Measurements from ENCODE around the gene AKAP14. TPM values are rescaled to one million over a fixed set of nuclear protein-coding genes. Genes with fewer than 3 reads are reported as not detected.
"Not testable (repeated sequence)": the region's sequence is repeated elsewhere in the genome, so short reads cannot be mapped to it uniquely, and the experiment has no call there.

AKAP14 gene
- total and polyA plus RNA-seq, 2 experiments from 2014 or later = 2.5 to 3.3 TPM

DNA sequence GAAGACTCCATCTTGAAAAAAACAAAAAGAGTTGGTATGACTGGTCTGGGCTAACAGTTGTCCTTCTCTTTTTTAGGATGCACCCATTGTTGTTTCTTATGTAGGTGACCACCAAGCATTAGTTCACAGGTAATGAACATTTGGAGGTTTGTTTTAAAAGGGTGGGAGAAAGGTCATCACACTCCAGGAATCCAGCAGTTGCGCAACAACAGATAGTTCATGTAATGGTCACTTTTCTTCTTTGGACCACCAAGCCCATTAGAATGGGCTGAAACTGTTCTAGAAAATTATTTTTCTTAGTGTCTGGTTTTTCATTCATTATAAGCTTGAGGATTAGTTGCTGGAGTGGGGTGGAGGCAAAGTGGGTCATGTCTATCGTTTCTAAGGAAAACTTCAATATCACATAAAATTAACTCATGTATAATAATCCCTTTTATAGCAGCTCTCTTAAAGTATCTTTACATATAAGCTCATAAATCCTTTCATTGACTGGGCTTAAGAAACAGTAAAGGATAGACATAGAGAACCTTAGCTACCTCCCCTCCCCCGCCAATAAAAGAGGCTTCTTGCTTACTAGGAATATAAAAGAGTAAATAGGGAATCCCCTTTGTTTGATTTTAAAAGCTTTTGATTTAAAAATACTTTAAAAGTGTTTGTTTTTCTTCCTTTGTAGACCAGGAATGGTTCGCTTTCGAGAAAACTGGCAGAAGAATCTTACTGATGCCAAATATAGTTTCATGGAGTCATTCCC is 24.3 kb downstream of the AKAP14 start:
- H3K27me3 ChIP-seq (ENCODE audit: insufficient read depth) = no peaks in the 10 kb centered on the region
- Mint-ChIP-seq H3K36me3 (ENCODE audit: low read depth) (peaks cover 1% of the 10 kb centered on the region), H3K27me3 (ENCODE audit: insufficient read depth, low read depth, poor library complexity) (no peaks in the 10 kb centered on the region), H3K27ac (no peak overlapping the region), H3K9me3 (no peaks in the 10 kb centered on the region), H3K4me1 (no peaks in the 10 kb centered on the region), H3K4me3 (no peak overlapping the region)
- H3K4me1 ChIP-seq (ENCODE audit: insufficient read depth) = no peaks in the 10 kb centered on the region
- H3K9me2 ChIP-seq (ENCODE audit: insufficient read depth) = no peaks in the 10 kb centered on the region
- ATAC-seq = no peak
- H2AFZ ChIP-seq = no peak overlapping the region
- no peak overlapping the region for H3K27ac ChIP-seq (ENCODE audit: low read depth)
- TF ChIP-seq, protein P1, sequence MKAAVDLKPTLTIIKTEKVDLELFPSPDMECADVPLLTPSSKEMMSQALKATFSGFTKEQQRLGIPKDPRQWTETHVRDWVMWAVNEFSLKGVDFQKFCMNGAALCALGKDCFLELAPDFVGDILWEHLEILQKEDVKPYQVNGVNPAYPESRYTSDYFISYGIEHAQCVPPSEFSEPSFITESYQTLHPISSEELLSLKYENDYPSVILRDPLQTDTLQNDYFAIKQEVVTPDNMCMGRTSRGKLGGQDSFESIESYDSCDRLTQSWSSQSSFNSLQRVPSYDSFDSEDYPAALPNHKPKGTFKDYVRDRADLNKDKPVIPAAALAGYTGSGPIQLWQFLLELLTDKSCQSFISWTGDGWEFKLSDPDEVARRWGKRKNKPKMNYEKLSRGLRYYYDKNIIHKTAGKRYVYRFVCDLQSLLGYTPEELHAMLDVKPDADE (IDR thresholded peaks at IDR 0.05) = no peak
- TF ChIP-seq STAT1 (IDR thresholded peaks at IDR 0.05; ENCODE audit: unreplicated experiment) (no peak), NANOG (IDR thresholded peaks at IDR 0.05; ENCODE audit: borderline replicate concordance) (no peak), EZH2phosphoT487 (IDR thresholded peaks at IDR 0.05; ENCODE audit: unreplicated experiment) (no peak), CREB1 (CRISPR knock-in tag; IDR thresholded peaks at IDR 0.05; ENCODE audit: low read depth) (no peak), ZNF114 (CRISPR knock-in tag; IDR thresholded peaks at IDR 0.05) (no peak)
- TF ChIP-seq, protein P2, sequence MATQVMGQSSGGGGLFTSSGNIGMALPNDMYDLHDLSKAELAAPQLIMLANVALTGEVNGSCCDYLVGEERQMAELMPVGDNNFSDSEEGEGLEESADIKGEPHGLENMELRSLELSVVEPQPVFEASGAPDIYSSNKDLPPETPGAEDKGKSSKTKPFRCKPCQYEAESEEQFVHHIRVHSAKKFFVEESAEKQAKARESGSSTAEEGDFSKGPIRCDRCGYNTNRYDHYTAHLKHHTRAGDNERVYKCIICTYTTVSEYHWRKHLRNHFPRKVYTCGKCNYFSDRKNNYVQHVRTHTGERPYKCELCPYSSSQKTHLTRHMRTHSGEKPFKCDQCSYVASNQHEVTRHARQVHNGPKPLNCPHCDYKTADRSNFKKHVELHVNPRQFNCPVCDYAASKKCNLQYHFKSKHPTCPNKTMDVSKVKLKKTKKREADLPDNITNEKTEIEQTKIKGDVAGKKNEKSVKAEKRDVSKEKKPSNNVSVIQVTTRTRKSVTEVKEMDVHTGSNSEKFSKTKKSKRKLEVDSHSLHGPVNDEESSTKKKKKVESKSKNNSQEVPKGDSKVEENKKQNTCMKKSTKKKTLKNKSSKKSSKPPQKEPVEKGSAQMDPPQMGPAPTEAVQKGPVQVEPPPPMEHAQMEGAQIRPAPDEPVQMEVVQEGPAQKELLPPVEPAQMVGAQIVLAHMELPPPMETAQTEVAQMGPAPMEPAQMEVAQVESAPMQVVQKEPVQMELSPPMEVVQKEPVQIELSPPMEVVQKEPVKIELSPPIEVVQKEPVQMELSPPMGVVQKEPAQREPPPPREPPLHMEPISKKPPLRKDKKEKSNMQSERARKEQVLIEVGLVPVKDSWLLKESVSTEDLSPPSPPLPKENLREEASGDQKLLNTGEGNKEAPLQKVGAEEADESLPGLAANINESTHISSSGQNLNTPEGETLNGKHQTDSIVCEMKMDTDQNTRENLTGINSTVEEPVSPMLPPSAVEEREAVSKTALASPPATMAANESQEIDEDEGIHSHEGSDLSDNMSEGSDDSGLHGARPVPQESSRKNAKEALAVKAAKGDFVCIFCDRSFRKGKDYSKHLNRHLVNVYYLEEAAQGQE (IDR thresholded peaks at IDR 0.05; ENCODE audit: unreplicated experiment) = no peak
- TF ChIP-seq, protein P3, sequence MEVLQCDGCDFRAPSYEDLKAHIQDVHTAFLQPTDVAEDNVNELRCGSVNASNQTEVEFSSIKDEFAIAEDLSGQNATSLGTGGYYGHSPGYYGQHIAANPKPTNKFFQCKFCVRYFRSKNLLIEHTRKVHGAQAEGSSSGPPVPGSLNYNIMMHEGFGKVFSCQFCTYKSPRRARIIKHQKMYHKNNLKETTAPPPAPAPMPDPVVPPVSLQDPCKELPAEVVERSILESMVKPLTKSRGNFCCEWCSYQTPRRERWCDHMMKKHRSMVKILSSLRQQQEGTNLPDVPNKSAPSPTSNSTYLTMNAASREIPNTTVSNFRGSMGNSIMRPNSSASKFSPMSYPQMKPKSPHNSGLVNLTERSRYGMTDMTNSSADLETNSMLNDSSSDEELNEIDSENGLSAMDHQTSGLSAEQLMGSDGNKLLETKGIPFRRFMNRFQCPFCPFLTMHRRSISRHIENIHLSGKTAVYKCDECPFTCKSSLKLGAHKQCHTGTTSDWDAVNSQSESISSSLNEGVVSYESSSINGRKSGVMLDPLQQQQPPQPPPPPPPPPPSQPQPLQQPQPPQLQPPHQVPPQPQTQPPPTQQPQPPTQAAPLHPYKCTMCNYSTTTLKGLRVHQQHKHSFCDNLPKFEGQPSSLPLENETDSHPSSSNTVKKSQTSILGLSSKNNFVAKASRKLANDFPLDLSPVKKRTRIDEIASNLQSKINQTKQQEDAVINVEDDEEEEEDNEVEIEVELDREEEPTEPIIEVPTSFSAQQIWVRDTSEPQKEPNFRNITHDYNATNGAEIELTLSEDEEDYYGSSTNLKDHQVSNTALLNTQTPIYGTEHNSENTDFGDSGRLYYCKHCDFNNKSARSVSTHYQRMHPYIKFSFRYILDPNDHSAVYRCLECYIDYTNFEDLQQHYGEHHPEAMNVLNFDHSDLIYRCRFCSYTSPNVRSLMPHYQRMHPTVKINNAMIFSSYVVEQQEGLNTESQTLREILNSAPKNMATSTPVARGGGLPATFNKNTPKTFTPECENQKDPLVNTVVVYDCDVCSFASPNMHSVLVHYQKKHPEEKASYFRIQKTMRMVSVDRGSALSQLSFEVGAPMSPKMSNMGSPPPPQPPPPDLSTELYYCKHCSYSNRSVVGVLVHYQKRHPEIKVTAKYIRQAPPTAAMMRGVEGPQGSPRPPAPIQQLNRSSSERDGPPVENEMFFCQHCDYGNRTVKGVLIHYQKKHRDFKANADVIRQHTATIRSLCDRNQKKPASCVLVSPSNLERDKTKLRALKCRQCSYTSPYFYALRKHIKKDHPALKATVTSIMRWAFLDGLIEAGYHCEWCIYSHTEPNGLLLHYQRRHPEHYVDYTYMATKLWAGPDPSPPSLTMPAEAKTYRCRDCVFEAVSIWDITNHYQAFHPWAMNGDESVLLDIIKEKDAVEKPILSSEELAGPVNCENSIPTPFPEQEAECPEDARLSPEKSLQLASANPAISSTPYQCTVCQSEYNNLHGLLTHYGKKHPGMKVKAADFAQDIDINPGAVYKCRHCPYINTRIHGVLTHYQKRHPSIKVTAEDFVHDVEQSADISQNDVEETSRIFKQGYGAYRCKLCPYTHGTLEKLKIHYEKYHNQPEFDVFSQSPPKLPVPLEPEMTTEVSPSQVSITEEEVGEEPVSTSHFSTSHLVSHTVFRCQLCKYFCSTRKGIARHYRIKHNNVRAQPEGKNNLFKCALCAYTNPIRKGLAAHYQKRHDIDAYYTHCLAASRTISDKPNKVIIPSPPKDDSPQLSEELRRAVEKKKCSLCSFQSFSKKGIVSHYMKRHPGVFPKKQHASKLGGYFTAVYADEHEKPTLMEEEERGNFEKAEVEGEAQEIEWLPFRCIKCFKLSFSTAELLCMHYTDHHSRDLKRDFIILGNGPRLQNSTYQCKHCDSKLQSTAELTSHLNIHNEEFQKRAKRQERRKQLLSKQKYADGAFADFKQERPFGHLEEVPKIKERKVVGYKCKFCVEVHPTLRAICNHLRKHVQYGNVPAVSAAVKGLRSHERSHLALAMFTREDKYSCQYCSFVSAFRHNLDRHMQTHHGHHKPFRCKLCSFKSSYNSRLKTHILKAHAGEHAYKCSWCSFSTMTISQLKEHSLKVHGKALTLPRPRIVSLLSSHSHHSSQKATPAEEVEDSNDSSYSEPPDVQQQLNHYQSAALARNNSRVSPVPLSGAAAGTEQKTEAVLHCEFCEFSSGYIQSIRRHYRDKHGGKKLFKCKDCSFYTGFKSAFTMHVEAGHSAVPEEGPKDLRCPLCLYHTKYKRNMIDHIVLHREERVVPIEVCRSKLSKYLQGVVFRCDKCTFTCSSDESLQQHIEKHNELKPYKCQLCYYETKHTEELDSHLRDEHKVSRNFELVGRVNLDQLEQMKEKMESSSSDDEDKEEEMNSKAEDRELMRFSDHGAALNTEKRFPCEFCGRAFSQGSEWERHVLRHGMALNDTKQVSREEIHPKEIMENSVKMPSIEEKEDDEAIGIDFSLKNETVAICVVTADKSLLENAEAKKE (CRISPR knock-in tag; IDR thresholded peaks at IDR 0.05) = no peak
- no peak overlapping the region for H3K4me3 ChIP-seq
- H3K4me2 ChIP-seq = no peak overlapping the region
- no peak for DNase-seq (ENCODE audit: low spot score)
- no peaks in the 10 kb centered on the region for H3F3A ChIP-seq (replicated peaks; ENCODE audit: low read depth)
- H4K20me1 ChIP-seq (replicated peaks; ENCODE audit: insufficient read depth) = no peaks in the 10 kb centered on the region
- H3K36me3 ChIP-seq (ENCODE audit: insufficient read depth) = no peaks in the 10 kb centered on the region
- H3K79me2 ChIP-seq (replicated peaks; ENCODE audit: insufficient read depth) = no peaks in the 10 kb centered on the region

DNA sequence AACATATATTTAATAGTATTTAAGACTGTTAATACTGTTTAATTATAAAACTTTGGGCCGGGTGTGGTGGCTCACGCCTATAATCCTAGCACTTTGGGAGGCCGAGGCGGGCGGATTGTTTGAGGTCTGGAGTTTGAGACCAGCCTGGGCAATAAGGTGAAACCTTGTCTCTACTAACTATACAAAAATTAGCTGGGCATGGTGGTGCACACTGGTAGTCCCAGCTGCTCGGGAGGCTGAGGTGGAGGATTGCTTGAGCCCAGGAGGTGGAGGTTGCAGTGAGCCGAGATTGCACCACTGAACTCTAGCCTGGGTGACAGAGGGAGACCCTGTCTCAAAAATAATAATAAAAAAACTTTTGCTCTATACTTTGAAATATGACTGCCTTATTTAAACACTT is 26.7 kb downstream of the AKAP14 start:
- not testable (repeated sequence) for H4K20me1 ChIP-seq (replicated peaks; ENCODE audit: insufficient read depth); H3K4me2 ChIP-seq; H3K4me1 Mint-ChIP-seq; H3K79me2 ChIP-seq (replicated peaks; ENCODE audit: insufficient read depth); H3K9me2 ChIP-seq (ENCODE audit: insufficient read depth); H3K27me3 Mint-ChIP-seq (ENCODE audit: insufficient read depth, low read depth, poor library complexity); H3K36me3 Mint-ChIP-seq (ENCODE audit: low read depth); H2AFZ ChIP-seq; H3K4me3 Mint-ChIP-seq; H3K9me3 Mint-ChIP-seq; H3K36me3 ChIP-seq (ENCODE audit: insufficient read depth); H3K4me3 ChIP-seq; H3K27ac ChIP-seq (ENCODE audit: low read depth); ATAC-seq; DNase-seq (ENCODE audit: low spot score); H3K4me1 ChIP-seq (ENCODE audit: insufficient read depth); H3F3A ChIP-seq (replicated peaks; ENCODE audit: low read depth); H3K27ac Mint-ChIP-seq; H3K27me3 ChIP-seq (ENCODE audit: insufficient read depth)
